H1 (cell line): ENCODE data around the gene NDUFS5.
"Not testable (repeated sequence)": the region's sequence is repeated elsewhere in the genome, so short reads cannot be mapped to it uniquely, and the experiment has no call there.

Experiments
- FOSL1 ChIP-seq: IDR thresholded peaks from 2 replicates; pipeline ENCODE4 v1.6.1; 2011; ENCODE audit warnings: mild to moderate bottlenecking, low read depth, low read length, moderate library complexity; ENCODE audit not compliant: insufficient read depth
- MAFK ChIP-seq: IDR thresholded peaks from 2 replicates; pipeline ENCODE4 v1.6.1; 2012; ENCODE audit warnings: low read depth, mild to moderate bottlenecking, improper control_type of control experiment, low read length
- TCF12 ChIP-seq: IDR thresholded peaks from 2 replicates; pipeline ENCODE4 v1.6.1; 2011; ENCODE audit warnings: low read depth, mild to moderate bottlenecking, low read length

DNA sequence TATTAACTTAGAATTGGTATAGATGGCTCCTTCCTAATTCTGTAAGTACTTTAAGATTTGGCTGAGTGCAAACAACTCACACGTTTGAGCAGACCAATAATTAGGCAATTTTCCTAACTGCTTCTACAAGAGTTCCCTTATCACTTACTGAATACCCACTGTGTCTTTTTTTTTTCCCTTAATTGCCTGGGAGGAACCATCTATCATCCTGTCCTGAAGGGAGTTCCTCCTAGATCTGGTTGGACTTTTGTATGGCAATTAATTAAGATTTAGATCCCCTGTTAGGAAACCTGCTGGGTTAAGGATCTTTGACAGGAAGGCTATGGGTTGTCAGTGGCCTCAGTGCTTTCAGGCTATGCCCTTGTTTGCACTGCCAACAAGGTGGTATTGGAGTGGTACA, 46.8 kb upstream of the NDUFS5 start:
- TF ChIP-seq MAFK, FOSL1, TCF12: not testable (repeated sequence)
